Measurements from ENCODE around the gene ARHGAP30. TPM values are rescaled to one million over a fixed set of nuclear protein-coding genes. Genes with fewer than 3 reads are reported as not detected.
A peak's percentile ranks its signal among the peaks of the same experiment; 100 is the strongest.
"Not testable (repeated sequence)": the region's sequence is repeated elsewhere in the genome, so short reads cannot be mapped to it uniquely, and the experiment has no call there.

Gene ARHGAP30
- 10 to 100 TPM in 1 of 3 donors, 1 to 10 TPM in 2; 2.3 to 10.8 (median 9.8) TPM for polyA plus RNA-seq

GRCh38 chr1:161069731-161070270 lies at the start of gene ARHGAP30:
TSS of gene ARHGAP30 (minus strand) at chr1:161069891. CDS start at chr1:161069624, 267 bp downstream.
- 43 to 77% (median 51%) methylated on average over 9 of the region's 9 CpGs for WGBS, 3 donors
- H3K27ac ChIP-seq (ENCODE audit: low read depth, low read length), result peak within 1 kb of the TSS; percentile 63

- 0 to 1% (median 0%) methylated on average over 58 of the region's 58 CpGs for WGBS, 3 donors
- peak within 1 kb of the TSS; percentile 48 for H3K27ac ChIP-seq (ENCODE audit: low read depth, low read length)
Observed at GRCh38 chr1:161117759-161118581, 48.3 kb upstream of the ARHGAP30 start, which contains the start of the genes NIT1 and PFDN2. TSS of gene NIT1 (plus strand) at chr1:161118105. CDS start at chr1:161118177, 72 bp downstream. TSS of gene PFDN2 (minus strand) at chr1:161118037. CDS start at chr1:161118026, 11 bp downstream.

- WGBS, 3 donors, result 87 to 92% (median 89%) methylated on average over 6 of the region's 6 CpGs
- H3K27ac ChIP-seq (ENCODE audit: low read depth, low read length), result not testable (repeated sequence)
Observed at GRCh38 chr1:161115961-161116360, 46.3 kb upstream of the ARHGAP30 start.

- H3K27ac ChIP-seq (ENCODE audit: low read depth, low read length), result no peak overlapping the region
- WGBS, 3 donors, result 84 to 89% (median 88%) methylated on average over 12 of the region's 12 CpGs
Observed at GRCh38 chr1:161115132-161115711, 45.5 kb upstream of the ARHGAP30 start.

GRCh38 chr1:161114556-161114955 lies 44.9 kb upstream of the ARHGAP30 start:
- no peak overlapping the region for H3K27ac ChIP-seq (ENCODE audit: low read depth, low read length)
- 74 to 78% (median 75%) methylated on average over 2 of the region's 2 CpGs for WGBS, 3 donors

GRCh38 chr1:161113915-161114314 lies 44.2 kb upstream of the ARHGAP30 start:
- WGBS, 3 donors, result 60 to 68% (median 64%) methylated on average over 1 of the region's 1 CpG
- H3K27ac ChIP-seq (ENCODE audit: low read depth, low read length), result no peak overlapping the region

- no peak overlapping the region for H3K27ac ChIP-seq (ENCODE audit: low read depth, low read length)
- 58 to 94% (median 70%) methylated on average over 2 of the region's 2 CpGs for WGBS, 3 donors
Observed at GRCh38 chr1:161111527-161111926, 41.8 kb upstream of the ARHGAP30 start.

- 94 to 98% (median 95%) methylated on average over 3 of the region's 3 CpGs for WGBS, 3 donors
- H3K27ac ChIP-seq (ENCODE audit: low read depth, low read length), result no peak overlapping the region
Observed at GRCh38 chr1:161111117-161111516, 41.4 kb upstream of the ARHGAP30 start.

- H3K27ac ChIP-seq (ENCODE audit: low read depth, low read length), result no peak overlapping the region
- WGBS, 3 donors, result 84 to 97% (median 94%) methylated on average over 1 of the region's 1 CpG
Observed at GRCh38 chr1:161106431-161106830, 36.7 kb upstream of the ARHGAP30 start.

- WGBS, 3 donors, result 41 to 66% (median 63%) methylated on average over 2 of the region's 2 CpGs
- no peak overlapping the region for H3K27ac ChIP-seq (ENCODE audit: low read depth, low read length)
Observed at GRCh38 chr1:161100556-161100955, 30.9 kb upstream of the ARHGAP30 start.

GRCh38 chr1:161099090-161099802 lies 29.6 kb upstream of the ARHGAP30 start:
- H3K27ac ChIP-seq (ENCODE audit: low read depth, low read length), result no peak overlapping the region
- 61 to 89% (median 83%) methylated on average over 9 of the region's 9 CpGs for WGBS, 3 donors

- WGBS, 3 donors, result 3 to 12% (median 11%) methylated on average over 70 to 71 of the region's 71 CpGs
- no peak within 1 kb of the TSS for H3K27ac ChIP-seq (ENCODE audit: low read depth, low read length)
Observed at GRCh38 chr1:161098210-161099068, 28.7 kb upstream of the ARHGAP30 start, which contains the start of gene KLHDC9. TSS of gene KLHDC9 (plus strand) at chr1:161098361. CDS start at chr1:161098536, 175 bp downstream.

GRCh38 chr1:161096530-161096929 lies 26.8 kb upstream of the ARHGAP30 start:
- H3K27ac ChIP-seq (ENCODE audit: low read depth, low read length), result no peak overlapping the region

GRCh38 chr1:161096015-161096414 lies 26.3 kb upstream of the ARHGAP30 start:
- H3K27ac ChIP-seq (ENCODE audit: low read depth, low read length), result no peak overlapping the region
- 89 to 97% (median 94%) methylated on average over 2 of the region's 2 CpGs for WGBS, 3 donors

More at GRCh38 chr1:161096530-161096929, 26.8 kb upstream of the ARHGAP30 start:
- WGBS, 3 donors, result 7 to 82% (median 32%) methylated on average over 1 of the region's 1 CpG

GRCh38 chr1:161095230-161095629 lies 25.5 kb upstream of the ARHGAP30 start:
- WGBS, 3 donors, result 86 to 88% (median 88%) methylated on average over 6 of the region's 6 CpGs

GRCh38 chr1:161094481-161094880 lies 24.8 kb upstream of the ARHGAP30 start:
- no peak overlapping the region for H3K27ac ChIP-seq (ENCODE audit: low read depth, low read length)
- 92 to 99% (median 97%) methylated on average over 14 of the region's 14 CpGs for WGBS, 3 donors

More at GRCh38 chr1:161095230-161095629, 25.5 kb upstream of the ARHGAP30 start:
- no peak overlapping the region for H3K27ac ChIP-seq (ENCODE audit: low read depth, low read length)

- H3K27ac ChIP-seq (ENCODE audit: low read depth, low read length), result no peak overlapping the region
- 77 to 88% (median 85%) methylated on average over 3 of the region's 3 CpGs for WGBS, 3 donors
Observed at GRCh38 chr1:161092621-161093028, 22.9 kb upstream of the ARHGAP30 start.
